H1 (cell line): Measurements from ENCODE around the gene RAB1B. TPM values are rescaled to one million over a fixed set of nuclear protein-coding genes. Genes with fewer than 3 reads are reported as not detected.

Experiments used
- CTCF ChIA-PET: fragments of 300-600 bp; sonication (Branson Sonifier 250); formaldehyde crosslinking; loops from one replicate; lab custom pipeline; 2021; ENCODE audit not compliant: partially characterized antibody; lab: Charles Lee
- POLR2A ChIA-PET: fragments of 300-600 bp; sonication (Branson Sonifier 250); formaldehyde crosslinking; loops from one replicate; lab custom pipeline; 2021; ENCODE audit warnings: inconsistent platforms; ENCODE audit not compliant: partially characterized antibody; lab: Charles Lee
- DNase-seq, 2 experiments: peaks; one replicate each; pipeline versions ENCODE4 v3.0.0 to v3.0.0-alpha.2; 2010 to 2022; ENCODE audit warnings: low spot score in 2 of 2, low read depth in 1 of 2, mixed read lengths in 1 of 2
- FAIRE-seq: peaks from 2 replicates; lab custom pipeline; 2011; peaks lifted over from hg19 to GRCh38; lab: Jason Lieb, UNC
- H2AFZ ChIP-seq: 2 replicates; pipeline ENCODE4 v1.8.1; 2012; ENCODE audit warnings: low read length, inconsistent platforms
- H2AK5ac ChIP-seq: 2 replicates; pipeline ENCODE4 v1.6.1; 2013; ENCODE audit warnings: low read depth, low read length
- H2BK120ac ChIP-seq: replicated peaks from 2 replicates; pipeline ENCODE3; 2013; ENCODE audit warnings: low read depth, low read length, inconsistent platforms
- H2BK12ac ChIP-seq: 2 replicates; pipeline ENCODE4 v1.6.1; 2013; ENCODE audit warnings: low read depth, low read length
- H2BK15ac ChIP-seq: 2 replicates; pipeline ENCODE4 v1.6.1; 2013; ENCODE audit warnings: low read length
- H2BK20ac ChIP-seq: 2 replicates; pipeline ENCODE4 v1.6.1; 2013; ENCODE audit warnings: low read length
- H2BK5ac ChIP-seq: 2 replicates; pipeline ENCODE4 v1.6.1; 2013; ENCODE audit warnings: low read depth, low read length
- H3K14ac ChIP-seq: 2 replicates; pipeline ENCODE4 v1.6.1; 2013; ENCODE audit warnings: inconsistent platforms; ENCODE audit not compliant: insufficient read length
- H3K18ac ChIP-seq: 2 replicates; pipeline ENCODE4 v1.6.1; 2013; ENCODE audit warnings: low read length; ENCODE audit errors: extremely low read depth
- H3K23ac ChIP-seq: 2 replicates; pipeline ENCODE4 v1.6.1; 2013; ENCODE audit warnings: inconsistent platforms; ENCODE audit not compliant: insufficient read length
- H3K23me2 ChIP-seq: 2 replicates; pipeline ENCODE4 v1.6.1; 2013; ENCODE audit warnings: low read depth, low read length
- H3K27ac ChIP-seq: 2 replicates; pipeline ENCODE4 v1.6.1; 2011; ENCODE audit warnings: low read depth, low read length, inconsistent platforms
- H3K27me3 ChIP-seq, 4 experiments: replicated peaks in 1 of 4; 1 replicate in 1 of 4; 2 replicates in 3 of 4; pipeline versions ENCODE4 v1.6.1 to v1.8.1; 2011 to 2013; ENCODE audit warnings: low read length in 3 of 4, mild to moderate bottlenecking in 3 of 4, inconsistent platforms in 2 of 4, mixed read lengths in 2 of 4, moderate library complexity in 1 of 4; ENCODE audit not compliant: control insufficient read depth in 3 of 4, insufficient read depth in 3 of 4; ENCODE audit errors: extremely low read depth in 1 of 4
- H3K36me3 ChIP-seq, 4 experiments: 2 replicates each; pipeline versions ENCODE4 v1.6.1 to v1.8.1; 2011 to 2013; ENCODE audit warnings: mild to moderate bottlenecking in 4 of 4, low read length in 3 of 4, moderate library complexity in 2 of 4, control low read depth in 1 of 4, inconsistent platforms in 1 of 4; ENCODE audit not compliant: insufficient read depth in 4 of 4, control insufficient read depth in 2 of 4
- H3K4ac ChIP-seq: replicated peaks from 2 replicates; pipeline ENCODE3; 2013; ENCODE audit warnings: low read length, low read depth, mixed read lengths, inconsistent platforms; ENCODE audit not compliant: insufficient read length
- H3K4me1 ChIP-seq, 4 experiments: replicated peaks in 1 of 4; 1 replicate in 1 of 4; 2 replicates in 3 of 4; pipeline versions ENCODE4 v1.6.1 to v1.8.1; 2011 to 2013; ENCODE audit warnings: low read length in 3 of 4, inconsistent platforms in 2 of 4, mixed read lengths in 1 of 4; ENCODE audit not compliant: insufficient read depth in 4 of 4, control insufficient read depth in 3 of 4
- H3K4me2 ChIP-seq, 2 experiments: 2 replicates each; pipeline versions ENCODE4 v1.6.1 to v1.8.1; 2011 to 2013; ENCODE audit warnings: low read depth in 2 of 2, low read length in 2 of 2, control low read depth in 1 of 2, inconsistent platforms in 1 of 2, mild to moderate bottlenecking in 1 of 2; ENCODE audit not compliant: insufficient read depth in 1 of 2
- H3K4me3 ChIP-seq, 4 experiments: fragments of 200-600, 300-600 bp in 1 of 4; sonication (generic), shearing (Covaris generic), sonication (Bioruptor Twin) in 1 of 4; 2 replicates each; pipeline versions ENCODE4 v1.5.1 to v1.8.1; 2011 to 2016; ENCODE audit warnings: low read length in 4 of 4, low read depth in 3 of 4, control low read depth in 2 of 4, inconsistent platforms in 2 of 4, mild to moderate bottlenecking in 2 of 4, mixed read lengths in 1 of 4, moderate library complexity in 1 of 4; ENCODE audit not compliant: insufficient read depth in 2 of 4; ENCODE audit errors: extremely low read depth in 1 of 4
- H3K56ac ChIP-seq: replicated peaks from 2 replicates; pipeline ENCODE3; 2013; ENCODE audit warnings: low read depth, mild to moderate bottlenecking, mixed read lengths, low read length, inconsistent platforms; ENCODE audit not compliant: insufficient read length
- H3K79me1 ChIP-seq: 2 replicates; pipeline ENCODE4 v1.6.1; 2013; ENCODE audit warnings: low read depth, low read length, control low read depth
- H3K79me2 ChIP-seq, 2 experiments: 2 replicates each; pipeline versions ENCODE4 v1.6.1 to v1.8.1; 2012 to 2013; ENCODE audit warnings: low read length in 2 of 2, mild to moderate bottlenecking in 2 of 2, inconsistent platforms in 1 of 2; ENCODE audit not compliant: insufficient read depth in 2 of 2, control insufficient read depth in 1 of 2
- H3K9ac ChIP-seq, 4 experiments: replicated peaks in 1 of 4; 1 replicate in 1 of 4; 2 replicates in 3 of 4; pipeline versions ENCODE4 v1.6.1 to v1.8.1; 2011 to 2013; ENCODE audit warnings: low read depth in 3 of 4, low read length in 3 of 4, control low read depth in 2 of 4, mild to moderate bottlenecking in 2 of 4, moderate library complexity in 2 of 4, inconsistent platforms in 1 of 4; ENCODE audit errors: extremely low read depth in 1 of 4
- H3K9me3 ChIP-seq, 2 experiments: 2 replicates each; pipeline versions ENCODE4 v1.6.1 to v1.8.1; 2012 to 2013; ENCODE audit warnings: mild to moderate bottlenecking in 2 of 2, moderate library complexity in 2 of 2, control low read depth in 1 of 2, inconsistent platforms in 1 of 2, low read depth in 1 of 2, low read length in 1 of 2, mixed read lengths in 1 of 2; ENCODE audit not compliant: insufficient read depth in 2 of 2
- H4K20me1 ChIP-seq, 2 experiments: replicated peaks in 1 of 2; 2 replicates each; pipeline versions ENCODE3 to v1.8.1; 2011 to 2013; ENCODE audit warnings: inconsistent platforms in 2 of 2, low read length in 2 of 2, mild to moderate bottlenecking in 1 of 2; ENCODE audit not compliant: insufficient read depth in 2 of 2, control insufficient read depth in 1 of 2
- H4K5ac ChIP-seq: 2 replicates; pipeline ENCODE4 v1.6.1; 2013; ENCODE audit warnings: low read length, low read depth, mixed read lengths, inconsistent platforms; ENCODE audit not compliant: insufficient read length
- H4K8ac ChIP-seq: 2 replicates; pipeline ENCODE4 v1.8.0; 2013; ENCODE audit warnings: mild to moderate bottlenecking, moderate library complexity, low read length, inconsistent platforms; ENCODE audit not compliant: insufficient read depth; ENCODE audit errors: extremely low read depth
- H4K91ac ChIP-seq: replicated peaks from 2 replicates; pipeline ENCODE3; 2013; ENCODE audit warnings: low read length, mixed read lengths, inconsistent platforms; ENCODE audit not compliant: insufficient read length
- ASH2L ChIP-seq: fragments of 200-600, 300-600 bp; sonication (generic); IDR thresholded peaks from one replicate; pipeline ENCODE4 v1.7.1; 2017; ENCODE audit warnings: low read length
- CHD1 ChIP-seq: IDR thresholded peaks from 2 replicates; pipeline ENCODE4 v1.6.1; 2012; ENCODE audit warnings: low read depth, low read length, improper control_type of control experiment
- KDM5A ChIP-seq: fragments of 200-600 bp; IDR thresholded peaks from 2 replicates; pipeline ENCODE4 v1.7.1; 2012; ENCODE audit warnings: mild to moderate bottlenecking, low read length, inconsistent platforms, mixed read lengths
- NANOG ChIP-seq: IDR thresholded peaks from 2 replicates; pipeline ENCODE4 v1.6.1; 2011; ENCODE audit warnings: low read length, low read depth, mild to moderate bottlenecking, inconsistent platforms; ENCODE audit not compliant: insufficient read depth, poor library complexity, severe bottlenecking
- POU5F1 ChIP-seq: IDR thresholded peaks from 2 replicates; pipeline ENCODE4 v1.6.1; 2011; ENCODE audit warnings: low read depth, mild to moderate bottlenecking, low read length, moderate library complexity
- RNF2 ChIP-seq: fragments of 200-900, 300-1000 bp; sonication (generic); IDR thresholded peaks from 2 replicates; pipeline ENCODE4 v1.7.1; 2016; ENCODE audit warnings: borderline replicate concordance, low read depth, mild to moderate bottlenecking, antibody characterized with exemption, low read length; ENCODE audit not compliant: poor library complexity, severe bottlenecking; ENCODE audit errors: missing control alignments
- SAP30 ChIP-seq: fragments of 300-600 bp; sonication (generic); IDR thresholded peaks from 2 replicates; pipeline ENCODE4 v1.7.1; 2012; ENCODE audit warnings: low read length, moderate library complexity, mild to moderate bottlenecking, inconsistent platforms; ENCODE audit not compliant: insufficient read depth, insufficient replicate concordance
- SP1 ChIP-seq: IDR thresholded peaks from 2 replicates; pipeline ENCODE4 v1.6.1; 2011; ENCODE audit warnings: low read depth, low read length
- WGBS, 2 experiments: shearing (Covaris generic) in 1 of 2; methylation state at CpG; one replicate each; pipeline versions ENCODE4 v1.1.6 to v1.1.7; 2013 to 2015; ENCODE audit warnings: low lambda C conversion rate in 2 of 2, mixed read lengths in 2 of 2, inconsistent platforms in 1 of 2, low coverage in 1 of 2, missing lambda C conversion rate in 1 of 2; ENCODE audit not compliant: insufficient replicate concordance in 2 of 2, insufficient coverage in 1 of 2, insufficient read length in 1 of 2; ENCODE audit errors: extremely low coverage in 1 of 2, missing lambda C conversion rate in 1 of 2; 5-methylcytosine and 5-hydroxymethylcytosine counted together
- long read RNA-seq, 2 experiments: library from RNA in 1 of 2; library from capped mRNA in 1 of 2; stranded (forward); transcript quantifications; one replicate each; pipeline ENCODE4 v2.0.0, GENCODE V29; 2021; ENCODE audit warnings: inconsistent platforms in 1 of 2
- polyA minus RNA-seq, 3 experiments: library from RNA; depleted of rRNA, polyadenylated mRNA; stranded (reverse); fragments of >200 nt; gene quantifications; 1 replicate in 2 of 3; 2 replicates in 1 of 3; pipeline ENCODE4 v1.2.3, GENCODE V29; 2011
- polyA plus RNA-seq, 7 experiments: library from polyadenylated mRNA; depleted of rRNA in 3 of 7; stranded (reverse) in 5 of 7; unstranded in 2 of 7; fragments of >200 nt in 5 of 7; fragments of 200-250 nt in 2 of 7; gene quantifications; 1 replicate in 5 of 7; 2 replicates in 1 of 7; 4 replicates in 1 of 7; pipeline versions ENCODE4 v1.2.1 to v1.2.3, GENCODE V29; 2011 to 2013; ENCODE audit warnings: missing spikeins in 2 of 7, mixed read lengths in 2 of 7
- total RNA-seq: library from RNA; stranded (reverse); fragmentation: NEBNext Ultra II Directional; extraction: Animal tissue kit (Norgen Biotek cat#: 25700); gene quantifications from 2 replicates; pipeline ENCODE4 v1.2.1, GENCODE V29; 2021

The RAB1B gene
- total RNA-seq (100 and 106 TPM in 2 replicates), polyA plus RNA-seq (2011; rRNA removed) (217 and 306 TPM in 2 replicates), polyA minus RNA-seq (2011; rRNA and poly(A)+ RNA removed) (110 and 111 TPM in 2 replicates)
- 154 TPM for polyA plus RNA-seq (2011; cell fraction: cytosol; rRNA removed)
- 150 TPM for polyA plus RNA-seq (2011; cell fraction: nucleus; rRNA removed)
- 83.5 to 116 TPM (median 115 TPM) in 4 replicates for polyA plus RNA-seq (2012, experiment 1 of 2)
- 130 TPM for polyA plus RNA-seq (2012, experiment 2 of 2)
- polyA plus RNA-seq (2013, experiment 1 of 2): 89.8 TPM
- 91.6 TPM for polyA plus RNA-seq (2013, experiment 2 of 2)
- 81.3 TPM for polyA minus RNA-seq (2011; cell fraction: cytosol; rRNA and poly(A)+ RNA removed)
- polyA minus RNA-seq (2011; cell fraction: nucleus; rRNA and poly(A)+ RNA removed): 39.8 TPM
- long read RNA-seq, experiment 1, transcript RAB1B-201 (6 exons, 2,007 nt): major isoform, 61 of 184 reads
- long read RNA-seq, experiment 1, partial matches to known transcripts: 28 of 184 reads
- long read RNA-seq, experiment 1, other reads (novel, unspliced or antisense): 92 of 184 reads
- long read RNA-seq, experiment 2, transcript RAB1B-201 (6 exons, 2,007 nt): major isoform, 22 of 26 reads
- long read RNA-seq, experiment 2, partial matches to known transcripts: 2 of 26 reads
- long read RNA-seq, experiment 2, other reads (novel, unspliced or antisense): 2 of 26 reads

- H4K5ac ChIP-seq: peak within 1 kb of the TSS; percentile 97
- no peak within 1 kb of the TSS for H2BK120ac ChIP-seq
- peak; percentile 99 to 100 for DNase-seq
- H3K27me3 ChIP-seq: no peaks in the 10 kb centered on the region
- peak within 1 kb of the TSS; percentile 95 for H3K56ac ChIP-seq
- H3K23ac ChIP-seq: no peak within 1 kb of the TSS
- H3K79me2 ChIP-seq: peaks cover 0 to 13% of the 10 kb centered on the region in 2 experiments; a peak in 2 of 4 replicates
- H3K9me3 ChIP-seq: no peaks in the 10 kb centered on the region
- peaks cover 6% of the 10 kb centered on the region; the same call in 1 of the 2 replicates for H3K79me1 ChIP-seq
- peaks cover 10 to 22% (median 16%) of the 10 kb centered on the region in 4 experiments for H3K36me3 ChIP-seq
- H3K4ac ChIP-seq: no peak within 1 kb of the TSS
- FAIRE-seq: peak; percentile 78
- H2BK15ac ChIP-seq: no peak within 1 kb of the TSS
- no peak within 1 kb of the TSS for H2BK20ac ChIP-seq
- H2BK5ac ChIP-seq: peak within 1 kb of the TSS; percentile 98; the same call in 1 of the 2 replicates
- H3K23me2 ChIP-seq: peaks cover 9% of the 10 kb centered on the region
- WGBS, 2 experiments: 1% methylated on average over 42 of the region's 64 CpGs; no CpG with 5 or more reads in 1 of the 2 experiments
- no peak within 1 kb of the TSS for H2AK5ac ChIP-seq
- no peak within 1 kb of the TSS for H2BK12ac ChIP-seq
- H2AFZ ChIP-seq: no peak within 1 kb of the TSS
- peak within 1 kb of the TSS; percentile 88 to 96 for H3K4me2 ChIP-seq
- peak within 1 kb of the TSS; percentile 57 to 91 (median 82) for H3K4me3 ChIP-seq
- H4K20me1 ChIP-seq: peaks cover 5 to 15% of the 10 kb centered on the region in 2 experiments
- H3K9ac ChIP-seq: peak within 1 kb of the TSS; percentile 82 to 97 (median 93)
- ChIA-PET CTCF (interaction anchor here (0.8 to 6.6 kb wide), 13 partner anchors 9 to 380 kb away, joined by 3 to 48 read pairs (median 4); partner anchors contain the start of genes CNIH2, FIBP and YIF1A), POLR2A (interaction anchor here (0.6 to 9.0 kb wide), 13 partner anchors 12 to 353 kb away, joined by 3 to 125 read pairs (median 5); partner anchors contain the start of genes CNIH2, RIN1 and YIF1A)
- H3K4me1 ChIP-seq: peaks cover 0 to 5% (median 3%) of the 10 kb centered on the region in 4 experiments; a peak in 5 of 7 replicates
- peak within 1 kb of the TSS; percentile 95 for H3K18ac ChIP-seq
- peak within 1 kb of the TSS; percentile 92; the same call in 1 of the 2 replicates for H3K27ac ChIP-seq
- peak within 1 kb of the TSS; percentile 96 for H4K91ac ChIP-seq
- no peak within 1 kb of the TSS for H3K14ac ChIP-seq
- peak within 1 kb of the TSS; percentile 97 for H4K8ac ChIP-seq
- TF ChIP-seq RNF2 (no peak), SP1 (0 out of 2 replicates have a peak, but pooled peaks have one; percentile 38), ASH2L (no peak), SAP30 (no peak), CHD1 (no peak), NANOG (no peak), POU5F1 (no peak), KDM5A (no peak)
These were observed at the start of gene RAB1B for GRCh38 chr11:66268244-66268951. Gene RAB1B, plus strand, starts transcription at chr11:66268639. Its CDS starts 41 bp downstream, at chr11:66268680.
